Measurements from ENCODE around the gene TRNAU1AP. TPM values are rescaled to one million over a fixed set of nuclear protein-coding genes. Genes with fewer than 3 reads are reported as not detected.

TRNAU1AP gene
- total and polyA plus RNA-seq, 2 of the 13 experiments (the other 11 are each of a cell fraction or from before 2014, with no cell fraction given): 29.0 to 42.9 TPM

DNA sequence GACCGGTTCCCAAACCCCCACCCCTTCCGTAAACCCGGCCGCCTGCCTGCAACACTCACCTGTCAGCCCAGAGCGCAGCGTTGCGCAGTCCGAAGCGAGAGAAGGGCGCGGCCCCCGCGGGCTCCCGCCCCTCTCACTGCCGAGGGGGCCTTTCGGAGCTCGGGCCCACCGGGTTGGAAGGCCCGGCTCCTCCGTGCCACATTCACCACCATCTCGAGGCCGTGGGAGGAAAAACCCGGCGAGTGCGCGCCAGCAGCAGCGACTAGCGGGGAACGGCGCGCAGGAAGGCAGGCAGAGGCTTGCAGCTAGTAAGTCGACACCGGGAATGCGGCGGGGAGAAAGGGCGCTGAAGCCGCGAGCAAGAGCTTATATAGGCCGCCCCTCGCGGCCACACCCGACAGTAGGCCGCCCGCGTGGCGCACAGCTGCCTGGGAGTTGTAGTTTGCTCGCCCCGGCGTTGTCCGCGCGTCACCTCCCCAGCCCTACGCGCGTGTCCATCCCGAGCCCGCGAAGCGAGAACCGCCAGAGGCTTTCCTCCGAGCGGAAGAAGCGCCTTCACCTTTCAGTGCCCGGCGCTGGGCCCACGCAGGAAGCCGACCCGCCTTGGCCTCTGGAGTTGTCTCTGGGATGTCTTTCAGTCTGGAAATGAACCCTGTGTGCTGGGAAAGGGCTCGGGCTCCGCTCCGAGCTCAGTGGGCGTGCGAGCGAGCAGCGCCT, 28.8 kb downstream of the TRNAU1AP start (continued):
- peak; percentile 71; the same call in 1 of the 2 replicates for TF ChIP-seq RELA (CRISPR knock-in tag; IDR thresholded peaks at IDR 0.05)
- TF ChIP-seq, protein P1, sequence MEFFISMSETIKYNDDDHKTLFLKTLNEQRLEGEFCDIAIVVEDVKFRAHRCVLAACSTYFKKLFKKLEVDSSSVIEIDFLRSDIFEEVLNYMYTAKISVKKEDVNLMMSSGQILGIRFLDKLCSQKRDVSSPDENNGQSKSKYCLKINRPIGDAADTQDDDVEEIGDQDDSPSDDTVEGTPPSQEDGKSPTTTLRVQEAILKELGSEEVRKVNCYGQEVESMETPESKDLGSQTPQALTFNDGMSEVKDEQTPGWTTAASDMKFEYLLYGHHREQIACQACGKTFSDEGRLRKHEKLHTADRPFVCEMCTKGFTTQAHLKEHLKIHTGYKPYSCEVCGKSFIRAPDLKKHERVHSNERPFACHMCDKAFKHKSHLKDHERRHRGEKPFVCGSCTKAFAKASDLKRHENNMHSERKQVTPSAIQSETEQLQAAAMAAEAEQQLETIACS (CRISPR knock-in tag; IDR thresholded peaks at IDR 0.05): peak; percentile 86
- 0 out of 2 replicates have a peak, but pooled peaks have one; percentile 43 for TF ChIP-seq ZNF879 (CRISPR knock-in tag; IDR thresholded peaks at IDR 0.05)
- TF ChIP-seq CCAR2 (optimal IDR thresholded peaks at IDR 0.05; ENCODE audit: low read depth, low read length): no peak
- TF ChIP-seq ZNF10 (CRISPR knock-in tag; IDR thresholded peaks at IDR 0.05; ENCODE audit: borderline replicate concordance, low read depth): no peak
- TF ChIP-seq ZNF343 (CRISPR knock-in tag; IDR thresholded peaks at IDR 0.05): peak; percentile 71; the same call in 1 of the 2 replicates
- peak; percentile 80 for TF ChIP-seq ZNF414 (CRISPR knock-in tag; IDR thresholded peaks at IDR 0.05)
- peak; percentile 92 for TF ChIP-seq ZNF253 (CRISPR knock-in tag; IDR thresholded peaks at IDR 0.05; ENCODE audit: borderline replicate concordance)
- TF ChIP-seq ZNF556 (CRISPR knock-in tag; IDR thresholded peaks at IDR 0.05; ENCODE audit: borderline replicate concordance): peak; percentile 77; the same call in 1 of the 2 replicates
- TF ChIP-seq ARID2 (CRISPR knock-in tag; IDR thresholded peaks at IDR 0.05; ENCODE audit: borderline replicate concordance): peak; percentile 87; the same call in 1 of the 2 replicates
- peak; percentile 46; the same call in 1 of the 2 replicates for TF ChIP-seq ZBTB21 (CRISPR knock-in tag; IDR thresholded peaks at IDR 0.05)
- TF ChIP-seq NFIC (IDR thresholded peaks at IDR 0.05; ENCODE audit: low read length): no peak
- 0 out of 2 replicates have a peak, but pooled peaks have one; percentile 43 for TF ChIP-seq ARHGAP35 (CRISPR knock-in tag; IDR thresholded peaks at IDR 0.05; ENCODE audit: borderline replicate concordance)
- TF ChIP-seq HOXA9 (CRISPR knock-in tag; IDR thresholded peaks at IDR 0.05; ENCODE audit: borderline replicate concordance): no peak
- 0 out of 2 replicates have a peak, but pooled peaks have one; percentile 51 for TF ChIP-seq ZNF660 (CRISPR knock-in tag; IDR thresholded peaks at IDR 0.05; ENCODE audit: borderline replicate concordance, low read depth)
- TF ChIP-seq ZNF101 (CRISPR knock-in tag; IDR thresholded peaks at IDR 0.05; ENCODE audit: borderline replicate concordance, low read depth): peak; percentile 84; the same call in 1 of the 2 replicates
- TF ChIP-seq FUBP1 (CRISPR knock-in tag; IDR thresholded peaks at IDR 0.05; ENCODE audit: borderline replicate concordance): no peak
- TF ChIP-seq ZNF788 (CRISPR knock-in tag; IDR thresholded peaks at IDR 0.05; ENCODE audit: borderline replicate concordance): peak; percentile 93
- TF ChIP-seq, protein P2, sequence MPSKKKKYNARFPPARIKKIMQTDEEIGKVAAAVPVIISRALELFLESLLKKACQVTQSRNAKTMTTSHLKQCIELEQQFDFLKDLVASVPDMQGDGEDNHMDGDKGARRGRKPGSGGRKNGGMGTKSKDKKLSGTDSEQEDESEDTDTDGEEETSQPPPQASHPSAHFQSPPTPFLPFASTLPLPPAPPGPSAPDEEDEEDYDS (CRISPR knock-in tag; IDR thresholded peaks at IDR 0.05): peak; percentile 98
- no peak for TF ChIP-seq ARNT (IDR thresholded peaks at IDR 0.05)
- peak; percentile 85 for TF ChIP-seq ZNF564 (CRISPR knock-in tag; IDR thresholded peaks at IDR 0.05)
- peak; percentile 46 for TF ChIP-seq ZNF225 (CRISPR knock-in tag; IDR thresholded peaks at IDR 0.05)
- TF ChIP-seq ZNF460 (CRISPR knock-in tag; IDR thresholded peaks at IDR 0.05; ENCODE audit: borderline replicate concordance): no peak
- TF ChIP-seq ZNF546 (CRISPR knock-in tag; conservative IDR thresholded peaks at IDR 0.05): peak; percentile 92; the same call in 1 of the 2 replicates
- TF ChIP-seq HNF4G (IDR thresholded peaks at IDR 0.05; ENCODE audit: borderline replicate concordance, low read depth, low read length): peak; percentile 32; the same call in 1 of the 2 replicates
- peak; percentile 76; the same call in 1 of the 2 replicates for TF ChIP-seq HNF4G (CRISPR knock-in tag; IDR thresholded peaks at IDR 0.05; ENCODE audit: borderline replicate concordance, low read depth)
